Measurements from ENCODE around the gene GATB.

The GATB gene

GRCh38 chr4:151753056-151753455, 7.8 kb downstream of the GATB start:
- no peak overlapping the region for H3K27ac ChIP-seq (ENCODE audit: insufficient read depth in 1 of 2, low read depth in 1 of 2, low read length in 2 of 2, poor library complexity in 1 of 2, severe bottlenecking in 2 of 2)

GRCh38 chr4:151750156-151750555, 10.7 kb downstream of the GATB start:
- DNase-seq, result no peak
- Histone ChIP-seq H3K9me3 (ENCODE audit: control extremely low read depth in 1 of 5, control insufficient read depth in 4 of 5, insufficient read depth in 2 of 5, low read depth in 1 of 5, low read length in 4 of 5) (no peaks in the 10 kb centered on the region), H3K27ac (ENCODE audit: insufficient read depth in 1 of 2, low read depth in 1 of 2, low read length in 2 of 2, poor library complexity in 1 of 2, severe bottlenecking in 2 of 2) (no peak overlapping the region), H3K4me3 (ENCODE audit: control insufficient read depth in 1 of 7, extremely low read depth in 1 of 7, insufficient read depth in 4 of 7, low read depth in 2 of 7, low read length in 6 of 7) (no peak overlapping the region), H3K36me3 (ENCODE audit: control insufficient read depth in 4 of 4, insufficient read depth in 4 of 4, low read length in 3 of 4) (peaks cover 12 to 21% (median 15%) of the 10 kb centered on the region in 4 experiments), H3K27me3 (replicated peaks in 2 of 5; ENCODE audit: control insufficient read depth in 4 of 5, insufficient read depth in 5 of 5, low read length in 4 of 5) (no peaks in the 10 kb centered on the region), H3K4me1 (ENCODE audit: control extremely low read depth in 1 of 4, control insufficient read depth in 4 of 4, insufficient read depth in 4 of 4, low read length in 3 of 4) (no peaks in the 10 kb centered on the region)
- 90% methylated on average over 2 of the region's 6 CpGs for WGBS (ENCODE audit: insufficient coverage)
- ChIA-PET CTCF (no interaction called here), POLR2A (no interaction called here)

More at GRCh38 chr4:151753056-151753455, 7.8 kb downstream of the GATB start:
- ChIA-PET CTCF (no interaction called here), POLR2A (no interaction called here)
- Histone ChIP-seq H3K4me3 (ENCODE audit: control insufficient read depth in 1 of 7, extremely low read depth in 1 of 7, insufficient read depth in 4 of 7, low read depth in 2 of 7, low read length in 6 of 7) (no peak overlapping the region), H3K27me3 (replicated peaks in 2 of 5; ENCODE audit: control insufficient read depth in 4 of 5, insufficient read depth in 5 of 5, low read length in 4 of 5) (no peaks in the 10 kb centered on the region), H3K36me3 (ENCODE audit: control insufficient read depth in 4 of 4, insufficient read depth in 4 of 4, low read length in 3 of 4) (peaks cover 14 to 36% (median 22%) of the 10 kb centered on the region in 4 experiments), H3K9me3 (ENCODE audit: control extremely low read depth in 1 of 5, control insufficient read depth in 4 of 5, insufficient read depth in 2 of 5, low read depth in 1 of 5, low read length in 4 of 5) (no peaks in the 10 kb centered on the region), H3K4me1 (ENCODE audit: control extremely low read depth in 1 of 4, control insufficient read depth in 4 of 4, insufficient read depth in 4 of 4, low read length in 3 of 4) (no peaks in the 10 kb centered on the region)
- DNase-seq, result no peak
- WGBS (ENCODE audit: insufficient coverage), result 100% methylated on average over 5 of the region's 5 CpGs

GRCh38 chr4:151745481-151746231, 15.2 kb downstream of the GATB start:
- 100% methylated on average over 1 of the region's 5 CpGs for WGBS (ENCODE audit: insufficient coverage)
- CTCF ChIA-PET, result interaction anchor here (1.3 kb wide), 1 partner anchor 16 kb away, joined by 3 read pairs; no protein-coding TSS in a partner anchor
- DNase-seq, result peak in 1 of 3 donors; percentile 35
- peaks cover 2 to 12% (median 3%) of the 10 kb centered on the region in 4 experiments for H3K36me3 ChIP-seq (ENCODE audit: control insufficient read depth in 4 of 4, insufficient read depth in 4 of 4, low read length in 3 of 4)
- no peaks in the 10 kb centered on the region for H3K4me1 ChIP-seq (ENCODE audit: control extremely low read depth in 1 of 4, control insufficient read depth in 4 of 4, insufficient read depth in 4 of 4, low read length in 3 of 4)
- peak overlapping the region in 1 of 2 experiments; percentile 39 for H3K27ac ChIP-seq (ENCODE audit: insufficient read depth in 1 of 2, low read depth in 1 of 2, low read length in 2 of 2, poor library complexity in 1 of 2, severe bottlenecking in 2 of 2)
- H3K4me3 ChIP-seq (ENCODE audit: control insufficient read depth in 1 of 7, extremely low read depth in 1 of 7, insufficient read depth in 4 of 7, low read depth in 2 of 7, low read length in 6 of 7), result no peak overlapping the region
- no peaks in the 10 kb centered on the region for H3K9me3 ChIP-seq (ENCODE audit: control extremely low read depth in 1 of 5, control insufficient read depth in 4 of 5, insufficient read depth in 2 of 5, low read depth in 1 of 5, low read length in 4 of 5)
- no peaks in the 10 kb centered on the region for H3K27me3 ChIP-seq (replicated peaks in 2 of 5; ENCODE audit: control insufficient read depth in 4 of 5, insufficient read depth in 5 of 5, low read length in 4 of 5)
- POLR2A ChIA-PET, result no interaction called here

- DNase-seq, result no peak
- POLR2A ChIA-PET, result no interaction called here
- peaks cover 0 to 10% (median 2%) of the 10 kb centered on the region in 4 experiments for H3K36me3 ChIP-seq (ENCODE audit: control insufficient read depth in 4 of 4, insufficient read depth in 4 of 4, low read length in 3 of 4)
- H3K9me3 ChIP-seq (ENCODE audit: control extremely low read depth in 1 of 5, control insufficient read depth in 4 of 5, insufficient read depth in 2 of 5, low read depth in 1 of 5, low read length in 4 of 5), result no peaks in the 10 kb centered on the region
- no peaks in the 10 kb centered on the region for H3K4me1 ChIP-seq (ENCODE audit: control extremely low read depth in 1 of 4, control insufficient read depth in 4 of 4, insufficient read depth in 4 of 4, low read length in 3 of 4)
- CTCF ChIA-PET, result no interaction called here
- no peak overlapping the region for H3K27ac ChIP-seq (ENCODE audit: insufficient read depth in 1 of 2, low read depth in 1 of 2, low read length in 2 of 2, poor library complexity in 1 of 2, severe bottlenecking in 2 of 2)
- no peaks in the 10 kb centered on the region for H3K27me3 ChIP-seq (replicated peaks in 2 of 5; ENCODE audit: control insufficient read depth in 4 of 5, insufficient read depth in 5 of 5, low read length in 4 of 5)
- WGBS (ENCODE audit: insufficient coverage), result no CpG with 5 or more reads among the region's 1 CpG
- no peak overlapping the region for H3K4me3 ChIP-seq (ENCODE audit: control insufficient read depth in 1 of 7, extremely low read depth in 1 of 7, insufficient read depth in 4 of 7, low read depth in 2 of 7, low read length in 6 of 7)
Observed at GRCh38 chr4:151744614-151745013, 16.2 kb downstream of the GATB start.

- peaks cover 0 to 10% (median under 1%) of the 10 kb centered on the region in 4 experiments for H3K36me3 ChIP-seq (ENCODE audit: control insufficient read depth in 4 of 4, insufficient read depth in 4 of 4, low read length in 3 of 4)
- ChIA-PET CTCF (no interaction called here), POLR2A (no interaction called here)
- no peak overlapping the region for H3K4me3 ChIP-seq (ENCODE audit: control insufficient read depth in 1 of 7, extremely low read depth in 1 of 7, insufficient read depth in 4 of 7, low read depth in 2 of 7, low read length in 6 of 7)
- no peaks in the 10 kb centered on the region for H3K27me3 ChIP-seq (replicated peaks in 2 of 5; ENCODE audit: control insufficient read depth in 4 of 5, insufficient read depth in 5 of 5, low read length in 4 of 5)
- H3K4me1 ChIP-seq (ENCODE audit: control extremely low read depth in 1 of 4, control insufficient read depth in 4 of 4, insufficient read depth in 4 of 4, low read length in 3 of 4), result no peaks in the 10 kb centered on the region
- no peaks in the 10 kb centered on the region for H3K9me3 ChIP-seq (ENCODE audit: control extremely low read depth in 1 of 5, control insufficient read depth in 4 of 5, insufficient read depth in 2 of 5, low read depth in 1 of 5, low read length in 4 of 5)
- DNase-seq, result no peak
- no peak overlapping the region for H3K27ac ChIP-seq (ENCODE audit: insufficient read depth in 1 of 2, low read depth in 1 of 2, low read length in 2 of 2, poor library complexity in 1 of 2, severe bottlenecking in 2 of 2)
- 92% methylated on average over 2 of the region's 4 CpGs for WGBS (ENCODE audit: insufficient coverage)
Observed at GRCh38 chr4:151743894-151744293, 16.9 kb downstream of the GATB start.

GRCh38 chr4:151743128-151743854, 17.5 kb downstream of the GATB start:
- H3K4me3 ChIP-seq (ENCODE audit: control insufficient read depth in 1 of 7, extremely low read depth in 1 of 7, insufficient read depth in 4 of 7, low read depth in 2 of 7, low read length in 6 of 7), result no peak overlapping the region
- ChIA-PET CTCF (no interaction called here), POLR2A (no interaction called here)
- peaks cover 0 to 2% (median 0%) of the 10 kb centered on the region in 5 experiments for H3K9me3 ChIP-seq (ENCODE audit: control extremely low read depth in 1 of 5, control insufficient read depth in 4 of 5, insufficient read depth in 2 of 5, low read depth in 1 of 5, low read length in 4 of 5)
- no peak overlapping the region for H3K27ac ChIP-seq (ENCODE audit: insufficient read depth in 1 of 2, low read depth in 1 of 2, low read length in 2 of 2, poor library complexity in 1 of 2, severe bottlenecking in 2 of 2)
- H3K4me1 ChIP-seq (ENCODE audit: control extremely low read depth in 1 of 4, control insufficient read depth in 4 of 4, insufficient read depth in 4 of 4, low read length in 3 of 4), result no peaks in the 10 kb centered on the region
- H3K27me3 ChIP-seq (replicated peaks in 2 of 5; ENCODE audit: control insufficient read depth in 4 of 5, insufficient read depth in 5 of 5, low read length in 4 of 5), result no peaks in the 10 kb centered on the region
- no peak for DNase-seq
- 97% methylated on average over 3 of the region's 3 CpGs for WGBS (ENCODE audit: insufficient coverage)
- H3K36me3 ChIP-seq (ENCODE audit: control insufficient read depth in 4 of 4, insufficient read depth in 4 of 4, low read length in 3 of 4), result peaks cover 2 to 10% (median 4%) of the 10 kb centered on the region in 4 experiments
